Astrocyte (in vitro differentiated cells and primary cell): ENCODE measurements around the gene ACVRL1.
"Not testable (repeated sequence)": the region's sequence is repeated elsewhere in the genome, so short reads cannot be mapped to it uniquely, and the experiment has no call there.

Experiments
- CTCF ChIP-seq: IDR thresholded peaks from 2 replicates; pipeline ENCODE4 v1.5.1; 2011; ENCODE audit warnings: low read depth, mild to moderate bottlenecking, inconsistent platforms, low read length, moderate library complexity; ENCODE audit not compliant: insufficient read depth
- EZH2 ChIP-seq: IDR thresholded peaks from 2 replicates; pipeline ENCODE4 v1.6.1; 2012; ENCODE audit warnings: mild to moderate bottlenecking, low read length, inconsistent platforms; ENCODE audit not compliant: insufficient read depth

- not testable (repeated sequence) for TF ChIP-seq CTCF, EZH2
Observed at GRCh38 chr12:51885294-51886020, 21.8 kb upstream of the ACVRL1 start.
